HG03064 (cell line): Measurements from ENCODE around the gene PCDHGB5.

Experiments used
- ATAC-seq: cut with Tn5 transposase; IDR thresholded peaks from one replicate; pipeline ENCODE4 v1.9.1; 2021; ENCODE audit warnings: low read depth; ENCODE audit not compliant: unreplicated experiment

The PCDHGB5 gene

GRCh38 chr5:141437221-141437620 lies 39.5 kb downstream of the PCDHGB5 start:
- no peak for ATAC-seq

GRCh38 chr5:141439411-141440141 lies 41.8 kb downstream of the PCDHGB5 start:
- no peak for ATAC-seq

- no peak for ATAC-seq
Observed at GRCh38 chr5:141440341-141440740, 42.6 kb downstream of the PCDHGB5 start.

- ATAC-seq: no peak
Observed at GRCh38 chr5:141441571-141442170, 43.9 kb downstream of the PCDHGB5 start.
